ENCODE data around the gene TXNRD2.

DNA sequence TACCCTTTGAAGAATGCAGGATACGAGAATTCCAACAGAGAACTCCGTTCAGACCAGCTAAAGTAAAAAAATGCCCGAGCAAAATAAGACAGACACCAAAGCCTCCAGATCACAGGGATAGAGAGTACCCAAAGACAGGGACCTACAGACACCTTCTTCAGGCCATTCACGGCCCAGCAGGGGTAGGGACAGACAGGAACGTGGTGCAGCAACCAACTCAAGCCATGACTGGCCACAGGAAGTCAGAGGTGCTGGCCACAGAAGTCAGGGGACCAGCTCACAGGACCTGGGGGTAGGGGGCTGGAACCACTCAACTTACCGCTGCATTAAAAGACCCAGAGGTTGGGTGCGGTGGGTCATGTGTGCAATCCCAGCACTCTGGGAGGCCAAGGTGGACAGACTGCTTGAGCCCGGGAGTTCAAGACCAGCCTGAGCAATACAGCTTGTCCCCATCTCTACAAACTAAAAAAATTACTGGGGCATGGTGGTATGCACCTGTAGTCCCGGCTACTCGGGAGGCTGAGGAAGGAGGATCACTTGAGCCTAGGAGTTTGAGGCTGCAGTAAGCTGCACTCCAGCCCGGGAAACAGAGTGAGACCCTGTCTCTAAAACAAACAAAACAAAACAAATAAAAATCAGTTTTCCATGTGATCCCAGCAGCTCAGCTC lies 39.9 kb downstream of the TXNRD2 start:
- TF ChIP-seq, protein P1, sequence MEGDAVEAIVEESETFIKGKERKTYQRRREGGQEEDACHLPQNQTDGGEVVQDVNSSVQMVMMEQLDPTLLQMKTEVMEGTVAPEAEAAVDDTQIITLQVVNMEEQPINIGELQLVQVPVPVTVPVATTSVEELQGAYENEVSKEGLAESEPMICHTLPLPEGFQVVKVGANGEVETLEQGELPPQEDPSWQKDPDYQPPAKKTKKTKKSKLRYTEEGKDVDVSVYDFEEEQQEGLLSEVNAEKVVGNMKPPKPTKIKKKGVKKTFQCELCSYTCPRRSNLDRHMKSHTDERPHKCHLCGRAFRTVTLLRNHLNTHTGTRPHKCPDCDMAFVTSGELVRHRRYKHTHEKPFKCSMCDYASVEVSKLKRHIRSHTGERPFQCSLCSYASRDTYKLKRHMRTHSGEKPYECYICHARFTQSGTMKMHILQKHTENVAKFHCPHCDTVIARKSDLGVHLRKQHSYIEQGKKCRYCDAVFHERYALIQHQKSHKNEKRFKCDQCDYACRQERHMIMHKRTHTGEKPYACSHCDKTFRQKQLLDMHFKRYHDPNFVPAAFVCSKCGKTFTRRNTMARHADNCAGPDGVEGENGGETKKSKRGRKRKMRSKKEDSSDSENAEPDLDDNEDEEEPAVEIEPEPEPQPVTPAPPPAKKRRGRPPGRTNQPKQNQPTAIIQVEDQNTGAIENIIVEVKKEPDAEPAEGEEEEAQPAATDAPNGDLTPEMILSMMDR (IDR thresholded peaks at IDR 0.05), result no peak
- no peak for TF ChIP-seq POLR2A (IDR thresholded peaks at IDR 0.05)
